IMR-90 (cell line): ENCODE results near the gene SMIM5.

Experiments
- RFX5 ChIP-seq: IDR thresholded peaks from 2 replicates; pipeline ENCODE4 v1.8.0; 2012; ENCODE audit warnings: low read depth, mild to moderate bottlenecking, low read length, moderate library complexity
- TF ChIP-seq, protein P1 (sequence below): conservative IDR thresholded peaks from 2 replicates; pipeline ENCODE4 v1.5.1; 2012; ENCODE audit warnings: mild to moderate bottlenecking, low read depth, low read length, improper control_type of control experiment

- TF ChIP-seq, protein P1, sequence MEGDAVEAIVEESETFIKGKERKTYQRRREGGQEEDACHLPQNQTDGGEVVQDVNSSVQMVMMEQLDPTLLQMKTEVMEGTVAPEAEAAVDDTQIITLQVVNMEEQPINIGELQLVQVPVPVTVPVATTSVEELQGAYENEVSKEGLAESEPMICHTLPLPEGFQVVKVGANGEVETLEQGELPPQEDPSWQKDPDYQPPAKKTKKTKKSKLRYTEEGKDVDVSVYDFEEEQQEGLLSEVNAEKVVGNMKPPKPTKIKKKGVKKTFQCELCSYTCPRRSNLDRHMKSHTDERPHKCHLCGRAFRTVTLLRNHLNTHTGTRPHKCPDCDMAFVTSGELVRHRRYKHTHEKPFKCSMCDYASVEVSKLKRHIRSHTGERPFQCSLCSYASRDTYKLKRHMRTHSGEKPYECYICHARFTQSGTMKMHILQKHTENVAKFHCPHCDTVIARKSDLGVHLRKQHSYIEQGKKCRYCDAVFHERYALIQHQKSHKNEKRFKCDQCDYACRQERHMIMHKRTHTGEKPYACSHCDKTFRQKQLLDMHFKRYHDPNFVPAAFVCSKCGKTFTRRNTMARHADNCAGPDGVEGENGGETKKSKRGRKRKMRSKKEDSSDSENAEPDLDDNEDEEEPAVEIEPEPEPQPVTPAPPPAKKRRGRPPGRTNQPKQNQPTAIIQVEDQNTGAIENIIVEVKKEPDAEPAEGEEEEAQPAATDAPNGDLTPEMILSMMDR = no peak
- TF ChIP-seq RFX5 = no peak
These were observed 56.2 kb downstream of the SMIM5 start for GRCh38 chr17:75689441-75689873.
